HG02759 (cell line): Measurements from ENCODE around the gene CDKL1.
A peak's percentile ranks its signal among the peaks of the same experiment; 100 is the strongest.
"Not testable (repeated sequence)": the region's sequence is repeated elsewhere in the genome, so short reads cannot be mapped to it uniquely, and the experiment has no call there.

Experiments used
- ATAC-seq: cut with Tn5 transposase; IDR thresholded peaks from one replicate; pipeline ENCODE4 v1.9.1; 2021; ENCODE audit warnings: mild to moderate bottlenecking, moderate library complexity; ENCODE audit not compliant: unreplicated experiment

CDKL1 gene

GRCh38 chr14:50388256-50388931 lies 8.3 kb downstream of the CDKL1 start:
- no peak for ATAC-seq

GRCh38 chr14:50387548-50387947 lies 9.1 kb downstream of the CDKL1 start:
- no peak for ATAC-seq

GRCh38 chr14:50383618-50384225 lies 13.0 kb downstream of the CDKL1 start:
- ATAC-seq, result no peak

DNA sequence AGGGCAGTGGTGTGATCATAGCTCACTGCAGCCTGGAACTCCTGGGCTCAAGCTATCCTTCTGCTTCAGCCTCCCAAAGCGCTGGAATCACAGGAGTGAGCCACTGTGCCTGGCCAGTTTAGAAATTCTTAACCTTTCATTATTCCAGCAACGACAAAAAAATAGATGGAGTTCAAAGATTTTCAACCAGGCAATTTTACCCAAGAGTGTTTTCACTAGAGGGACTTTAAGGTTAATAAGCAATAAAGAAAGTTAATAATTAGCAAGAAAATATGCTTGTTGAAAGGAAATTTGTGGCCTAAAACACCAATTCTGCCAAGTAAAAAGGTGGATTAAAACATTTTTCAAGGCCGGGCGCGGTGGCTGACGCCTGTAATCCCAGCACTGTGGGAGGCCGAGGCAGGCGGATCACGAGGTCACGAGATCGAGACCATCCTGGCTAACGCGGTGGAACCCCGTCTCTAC lies 14.8 kb downstream of the CDKL1 start:
- ATAC-seq, result no peak

GRCh38 chr14:50381008-50381407 lies 15.7 kb downstream of the CDKL1 start:
- no peak for ATAC-seq

DNA sequence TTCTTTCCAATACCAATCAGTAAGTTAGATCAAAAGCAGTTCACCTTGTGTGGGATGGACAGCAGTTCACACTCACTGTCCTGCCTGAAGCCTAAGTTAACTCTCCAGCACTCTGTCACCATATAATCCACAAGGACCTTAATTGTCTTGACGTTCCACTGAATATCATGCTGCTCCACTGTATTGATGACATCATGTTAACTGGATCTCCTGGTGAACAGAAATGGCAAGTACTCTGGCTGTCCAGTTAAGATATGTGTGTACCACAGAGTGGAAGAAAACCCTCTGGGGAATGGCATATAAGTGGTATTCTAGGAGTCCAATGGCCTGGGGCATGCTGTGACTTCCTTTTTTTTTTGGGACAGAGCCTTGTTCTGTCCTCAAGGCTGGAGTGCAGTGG lies 16.2 kb downstream of the CDKL1 start:
- ATAC-seq, result no peak

DNA sequence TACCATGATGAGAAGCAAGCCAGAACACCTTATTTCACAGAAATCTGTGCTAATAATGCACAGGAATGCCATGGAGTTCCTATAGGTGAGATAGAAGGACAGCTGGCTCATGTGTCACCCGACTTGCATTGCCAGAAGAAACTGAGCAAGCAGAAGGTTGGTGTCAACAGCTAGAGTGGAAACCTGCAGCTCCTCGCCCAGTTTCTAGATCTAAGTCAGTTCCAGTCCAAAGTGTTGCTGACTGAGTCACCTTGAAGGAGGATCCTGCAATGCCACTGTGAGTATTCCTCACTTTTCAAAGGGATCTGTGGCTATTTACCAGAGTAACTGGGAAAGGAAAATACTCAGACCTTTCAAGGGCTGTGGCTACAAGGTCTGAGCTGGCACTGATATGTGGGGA lies 17.1 kb downstream of the CDKL1 start:
- no peak for ATAC-seq

GRCh38 chr14:50377550-50378085 lies 19.1 kb downstream of the CDKL1 start:
- ATAC-seq, result no peak

- ATAC-seq, result no peak
Observed at GRCh38 chr14:50375760-50376159, 20.9 kb downstream of the CDKL1 start.

GRCh38 chr14:50373959-50374358 lies 22.7 kb downstream of the CDKL1 start:
- no peak for ATAC-seq

DNA sequence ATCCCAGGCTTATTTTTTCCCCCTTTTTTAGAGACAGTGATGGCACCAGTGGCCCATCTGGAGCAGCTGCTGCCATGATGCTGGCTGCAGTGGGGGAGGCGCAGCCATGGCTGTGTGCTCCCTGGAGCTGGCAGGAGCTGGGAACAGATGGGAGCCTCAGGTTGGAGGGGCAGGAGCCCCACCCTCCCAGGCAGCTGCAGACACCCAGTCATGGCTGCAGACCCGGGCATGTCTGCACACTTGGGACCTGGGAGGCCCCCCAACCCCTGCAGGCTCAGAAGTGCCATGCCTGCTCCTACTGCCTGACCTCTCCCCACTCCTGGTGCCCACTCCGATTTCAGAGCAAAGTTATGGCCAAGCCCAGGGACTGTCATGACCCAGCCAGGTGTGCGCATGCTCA lies 25.1 kb downstream of the CDKL1 start:
- ATAC-seq, result no peak

DNA sequence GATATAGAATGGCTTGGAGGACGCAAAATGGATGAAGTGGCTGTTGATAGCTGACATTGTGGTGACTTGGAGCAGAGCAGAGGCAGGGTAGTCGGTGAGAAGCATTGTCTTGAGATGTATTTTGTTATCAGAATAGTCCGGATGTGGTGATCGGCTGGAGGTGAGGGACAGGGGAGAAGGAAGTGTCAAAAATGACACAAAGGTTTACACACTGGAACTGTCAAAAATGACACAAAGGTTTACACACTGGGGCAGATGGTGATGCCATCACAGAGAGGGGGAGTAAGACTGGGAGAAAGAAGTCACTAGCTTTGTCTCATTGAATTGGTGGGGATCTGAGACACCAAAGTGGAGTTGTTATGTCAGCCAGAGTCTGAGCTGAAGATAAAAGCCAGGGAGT lies 30.1 kb downstream of the CDKL1 start:
- no peak for ATAC-seq

DNA sequence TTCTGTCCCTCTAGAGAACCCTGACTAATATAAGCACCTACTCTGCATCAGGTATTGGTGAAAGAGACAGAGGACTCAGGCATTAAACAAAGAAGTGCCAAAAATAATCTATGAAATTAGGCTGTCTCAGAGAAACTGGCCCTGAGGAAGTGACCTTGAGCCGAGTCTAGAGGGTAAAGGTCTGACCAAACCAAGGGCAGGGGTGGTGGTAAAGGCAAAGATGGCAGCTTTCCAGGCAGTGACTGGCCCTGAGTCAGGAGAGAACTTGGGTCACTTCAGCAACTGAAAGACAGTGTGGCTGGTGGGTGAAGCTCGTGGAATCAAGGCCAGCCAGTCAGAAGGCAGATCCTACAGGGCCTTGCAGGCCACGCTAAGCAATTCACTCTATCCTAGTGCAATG lies 30.6 kb downstream of the CDKL1 start:
- no peak for ATAC-seq

DNA sequence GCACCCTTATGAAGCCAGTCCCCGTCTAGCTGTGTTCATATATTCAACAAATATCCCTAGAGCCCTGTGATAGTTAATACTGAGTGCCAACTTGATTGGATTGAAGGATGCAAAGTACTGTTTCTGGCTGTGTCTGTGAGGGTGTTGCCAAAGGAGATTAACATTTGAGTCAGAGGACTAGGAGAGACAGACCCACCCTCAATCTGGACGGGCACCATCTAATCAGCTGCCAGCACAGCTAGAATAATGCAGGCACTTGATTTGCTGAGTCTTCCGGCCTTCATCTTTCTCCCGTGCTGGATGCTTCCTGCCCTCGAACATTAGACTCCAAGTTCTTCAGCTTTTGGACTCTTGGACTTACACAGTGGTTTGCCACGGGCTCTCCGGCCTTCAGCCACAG lies 31.1 kb downstream of the CDKL1 start:
- not testable (repeated sequence) for ATAC-seq

DNA sequence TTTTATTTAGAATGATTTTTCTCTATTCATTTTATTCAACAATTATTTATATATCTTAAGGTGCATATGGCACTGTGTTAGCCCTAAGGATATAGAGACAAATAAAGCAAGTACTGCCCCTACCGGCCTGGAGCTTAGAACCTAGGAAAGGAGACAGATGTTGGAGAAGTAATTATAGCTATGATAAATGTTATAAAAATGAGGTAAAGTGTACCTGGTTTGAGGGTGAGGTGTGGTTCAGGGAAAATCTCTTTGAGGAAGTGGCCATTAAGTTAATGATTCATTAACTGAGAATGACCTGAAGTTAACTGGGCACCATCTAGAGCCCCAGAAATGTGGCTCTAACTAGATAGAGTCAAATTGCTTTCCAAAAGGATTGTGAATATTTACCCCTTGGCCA lies 31.9 kb downstream of the CDKL1 start:
- no peak for ATAC-seq

DNA sequence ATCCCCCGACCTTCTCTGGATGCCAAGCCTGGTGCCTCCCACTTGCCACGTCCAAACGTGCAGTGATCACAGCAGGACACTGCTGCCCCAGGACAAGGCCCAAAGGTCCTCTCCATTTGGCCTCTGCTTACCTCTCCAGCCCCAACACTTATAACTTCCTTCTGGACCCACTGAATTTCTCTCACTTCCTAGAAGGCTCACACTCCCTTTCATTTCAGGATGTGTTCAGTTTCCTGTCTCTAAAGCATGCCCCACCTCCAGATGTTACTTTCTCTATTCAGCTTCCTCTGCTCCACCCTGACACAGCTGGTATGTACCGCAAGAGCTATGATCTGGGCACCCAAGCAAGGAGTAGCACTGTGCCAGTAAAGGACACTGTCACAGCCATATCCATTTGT lies 33.0 kb downstream of the CDKL1 start:
- ATAC-seq, result peak; percentile 96

DNA sequence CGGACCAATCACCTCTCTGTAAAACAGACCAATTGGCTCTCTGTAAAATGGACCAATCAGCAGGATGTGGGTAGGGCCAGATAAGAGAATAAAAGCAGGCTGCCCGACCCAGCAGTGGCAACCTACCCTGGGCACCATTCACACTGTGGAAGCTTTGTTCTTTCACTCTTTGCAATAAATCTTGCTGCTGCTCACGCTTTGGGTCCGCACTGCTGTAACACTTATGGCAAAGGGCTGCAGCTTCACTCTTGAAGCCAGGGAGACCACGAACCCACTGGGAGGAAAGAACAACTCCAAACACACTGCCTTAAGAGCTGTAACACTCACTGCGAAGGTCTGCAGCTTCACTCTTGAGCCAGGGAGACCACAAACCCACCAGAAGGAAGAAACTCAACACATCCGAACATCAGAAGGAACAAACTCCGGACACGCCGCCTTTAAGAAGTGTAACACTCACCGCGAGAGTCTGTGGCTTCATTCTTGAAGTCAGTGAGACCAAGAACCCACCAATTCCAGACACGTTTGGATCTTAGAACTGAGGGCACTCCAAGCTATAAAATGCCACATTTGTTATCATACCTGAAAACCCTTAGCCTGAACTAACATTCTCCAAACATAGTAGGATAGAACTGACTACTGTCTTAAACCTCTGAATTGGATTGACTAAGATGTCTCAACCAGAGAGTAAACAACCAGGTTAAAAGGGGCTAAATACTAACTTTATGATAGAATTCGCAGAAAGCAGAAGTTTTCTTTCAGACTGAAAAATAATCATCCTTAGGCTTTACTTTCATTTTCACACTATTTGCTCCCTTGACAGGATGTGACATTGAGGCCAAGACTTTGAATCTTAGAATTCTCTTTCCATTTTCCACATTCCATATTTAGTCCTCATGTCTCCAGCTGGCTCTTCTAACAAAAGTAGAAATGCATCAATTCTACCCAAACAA lies 33.6 kb downstream of the CDKL1 start:
- ATAC-seq, result peak; percentile 17

DNA sequence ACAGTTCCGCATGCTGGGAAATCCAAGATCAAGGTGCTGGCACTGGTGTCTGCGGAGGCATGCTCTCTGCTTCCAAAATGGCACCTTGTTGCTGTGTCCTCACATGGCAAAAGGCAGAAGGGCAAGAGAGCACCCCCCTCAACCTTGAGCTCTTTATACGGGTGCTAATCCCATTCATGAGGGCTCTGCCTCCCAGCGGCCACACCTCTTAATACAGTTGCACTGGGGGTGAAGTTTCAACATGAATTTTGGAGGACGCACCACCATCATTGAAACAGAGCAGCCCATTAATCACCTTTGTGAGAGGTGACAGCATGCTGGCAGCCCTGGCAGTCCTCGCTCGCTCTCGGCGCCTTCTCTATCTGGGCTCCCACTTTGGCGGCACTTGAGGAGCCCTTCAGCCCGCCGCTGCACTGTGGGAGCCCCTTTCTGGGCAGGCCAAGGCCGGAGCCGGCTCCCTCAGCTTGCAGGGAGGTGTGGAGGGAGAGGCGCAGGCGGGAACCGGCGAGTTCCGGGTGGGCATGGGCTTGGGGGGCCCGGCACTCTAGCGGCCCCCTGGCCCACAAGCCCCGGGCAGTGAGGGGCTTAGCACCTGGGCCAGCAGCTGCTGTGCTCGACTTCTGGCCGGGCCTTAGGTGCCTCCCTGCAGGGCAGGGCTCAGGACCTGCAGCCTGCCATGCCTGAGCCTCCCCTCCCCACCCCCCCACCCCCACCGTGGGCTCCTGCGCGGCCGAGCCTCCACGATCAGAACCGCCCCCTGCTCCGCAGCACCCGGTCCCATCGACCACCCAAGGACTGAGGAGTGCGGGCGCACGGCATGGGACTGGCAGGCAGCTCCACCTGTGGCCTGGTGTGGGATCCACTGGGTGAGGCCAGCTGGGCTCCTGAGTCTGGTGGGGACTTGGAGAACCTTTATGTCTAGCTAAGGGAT lies 34.9 kb downstream of the CDKL1 start:
- not testable (repeated sequence) for ATAC-seq

- no peak for ATAC-seq
Observed at GRCh38 chr14:50360851-50361250, 35.8 kb downstream of the CDKL1 start.

GRCh38 chr14:50360093-50360492 lies 36.6 kb downstream of the CDKL1 start:
- ATAC-seq, result no peak
